ENCODE results near the gene PDLIM4.

- TF ChIP-seq CTCF (conservative IDR thresholded peaks at IDR 0.05) (no peak), EZH2 (IDR thresholded peaks at IDR 0.05; ENCODE audit: low read depth) (no peak)
Observed at GRCh38 chr5:132213666-132214065, 43.8 kb upstream of the PDLIM4 start.
